A549 (cell line): ENCODE results near the gene RAB26. TPM values are rescaled to one million over a fixed set of nuclear protein-coding genes. Genes with fewer than 3 reads are reported as not detected.

Experiments
- ATAC-seq, 2 experiments: fragments of 200-7000 bp in 1 of 2; fragments of >200 bp in 1 of 2; cut with Nextera tagmentation in 1 of 2; cut with Tn5 transposase in 1 of 2; 3 replicates each; pipeline versions ENCODE4 v1.8.0 to v1.9.1; 2018 to 2020; ENCODE audit warnings: mild to moderate bottlenecking in 1 of 2, moderate library complexity in 1 of 2
- CTCF ChIA-PET: fragments of 300-600 bp; sonication (Branson Sonifier 250); formaldehyde crosslinking; extraction: SDS; loops from one replicate; lab custom pipeline; 2021; ENCODE audit warnings: antibody characterized with exemption, inconsistent platforms; lab: Yijun Ruan, JAX
- POLR2A ChIA-PET: fragments of 350-600 bp; formaldehyde crosslinking; extraction: SDS; loops from one replicate; lab custom pipeline; 2021; ENCODE audit warnings: antibody characterized with exemption, inconsistent platforms; lab: Yijun Ruan, JAX
- DNase-seq, 2 experiments: peaks; one replicate each; pipeline versions ENCODE4 v3.0.0 to v3.0.0-alpha.2; 2011 to 2016; ENCODE audit warnings: low read depth in 1 of 2, low spot score in 1 of 2
- FAIRE-seq: peaks from 2 replicates; lab custom pipeline; 2011; peaks lifted over from hg19 to GRCh38; lab: Jason Lieb, UNC
- H3K27ac ChIP-seq, 2 experiments: fragments of >200 bp; sonication (Bioruptor Twin); formaldehyde crosslinking; 3 replicates each; pipeline ENCODE4 v1.5.1; 2016 to 2017
- H3K4me1 ChIP-seq: fragments of >200 bp; sonication (Bioruptor Twin); formaldehyde crosslinking; 3 replicates; pipeline ENCODE4 v1.6.1; 2016
- H3K4me2 ChIP-seq: fragments of >200 bp; sonication (Bioruptor Twin); formaldehyde crosslinking; 3 replicates; pipeline ENCODE4 v1.6.1; 2016
- H3K4me3 ChIP-seq: fragments of >200 bp; sonication (Bioruptor Twin); formaldehyde crosslinking; 3 replicates; pipeline ENCODE4 v1.5.1; 2016
- H3K9me3 ChIP-seq: fragments of >200 bp; sonication (Bioruptor Twin); formaldehyde crosslinking; 3 replicates; pipeline ENCODE4 v1.6.1; 2016
- CBX8 ChIP-seq: fragments of 200-600 bp; sonication (generic); IDR thresholded peaks from 2 replicates; pipeline ENCODE4 v1.6.1; 2016
- CEBPB ChIP-seq, 2 experiments: fragments of >200 bp in 1 of 2; sonication (Bioruptor Twin) in 1 of 2; formaldehyde crosslinking in 1 of 2; IDR thresholded peaks; 2 replicates each; pipeline ENCODE4 v1.6.1; 2012 to 2016
- CHD4 ChIP-seq: fragments of 200-600 bp; sonication (generic); IDR thresholded peaks from 2 replicates; pipeline ENCODE4 v1.6.1; 2016; ENCODE audit warnings: antibody characterized with exemption, mild to moderate bottlenecking, borderline replicate concordance
- ELK1 ChIP-seq: fragments of 150-350 bp; IDR thresholded peaks from 2 replicates; pipeline ENCODE4 v1.6.1; 2014; ENCODE audit warnings: low read depth, mild to moderate bottlenecking, low read length
- ESRRA ChIP-seq: fragments of 150-350 bp; IDR thresholded peaks from 2 replicates; pipeline ENCODE4 v1.6.1; 2014; ENCODE audit warnings: mild to moderate bottlenecking, low read length, borderline replicate concordance
- FOSL2 ChIP-seq, 2 experiments: fragments of 450-650 bp in 1 of 2; fragments of >200 bp in 1 of 2; sonication (Bioruptor Twin) in 1 of 2; formaldehyde crosslinking; IDR thresholded peaks; 2 replicates each; pipeline versions ENCODE4 v1.5.0 to v1.6.1; 2016 to 2020; ENCODE audit warnings: mild to moderate bottlenecking in 1 of 2, moderate library complexity in 1 of 2
- HEYL ChIP-seq: fragments of 250-450 bp; sonication (Bioruptor Pico); IDR thresholded peaks from 2 replicates; pipeline ENCODE4 v1.8.0; 2021; ENCODE audit warnings: mild to moderate bottlenecking, moderate library complexity
- HOXA7 ChIP-seq: fragments of 250-450 bp; sonication (Bioruptor Pico); IDR thresholded peaks from 2 replicates; pipeline ENCODE4 v1.5.0; 2020; ENCODE audit warnings: mild to moderate bottlenecking, moderate library complexity
- JUNB ChIP-seq: fragments of >200 bp; sonication (Bioruptor Twin); formaldehyde crosslinking; IDR thresholded peaks from 2 replicates; pipeline ENCODE4 v1.6.1; 2016
- KDM1A ChIP-seq: fragments of 200-600 bp; sonication (generic); IDR thresholded peaks from 2 replicates; pipeline ENCODE4 v1.6.1; 2016; ENCODE audit warnings: low read depth, mild to moderate bottlenecking
- KDM5A ChIP-seq: fragments of 200-600 bp; sonication (generic); IDR thresholded peaks from 2 replicates; pipeline ENCODE4 v1.6.1; 2016; ENCODE audit warnings: antibody characterized with exemption, mild to moderate bottlenecking
- MAFK ChIP-seq: fragments of 450-650 bp; IDR thresholded peaks from 2 replicates; pipeline ENCODE4 v1.6.1; 2014; ENCODE audit not compliant: partially characterized antibody
- MAX ChIP-seq: IDR thresholded peaks from 2 replicates; pipeline ENCODE4 v1.6.1; 2012
- NPAS2 ChIP-seq: fragments of 250-450 bp; sonication (Bioruptor Pico); IDR thresholded peaks from 2 replicates; pipeline ENCODE4 v1.8.0; 2022; ENCODE audit warnings: mild to moderate bottlenecking, moderate library complexity, borderline replicate concordance
- NR3C1 ChIP-seq: fragments of >200 bp; sonication (Bioruptor Twin); formaldehyde crosslinking; IDR thresholded peaks from 3 replicates; pipeline ENCODE4 v1.6.1; 2017
- POLR2AphosphoS2 ChIP-seq: conservative IDR thresholded peaks from 2 replicates; pipeline ENCODE4 v1.6.1; 2012; ENCODE audit warnings: low read length, improper control_type of control experiment, inconsistent platforms
- RARB ChIP-seq: fragments of 250-450 bp; sonication (Bioruptor Pico); IDR thresholded peaks from 2 replicates; pipeline ENCODE4 v1.8.0; 2021; ENCODE audit warnings: mild to moderate bottlenecking, moderate library complexity
- RNF2 ChIP-seq: fragments of 200-600 bp; sonication (generic); IDR thresholded peaks from 2 replicates; pipeline ENCODE4 v1.6.1; 2016; ENCODE audit warnings: low read depth, mild to moderate bottlenecking, antibody characterized with exemption, moderate library complexity, borderline replicate concordance
- SMC3 ChIP-seq: fragments of >200 bp; sonication (Bioruptor Twin); formaldehyde crosslinking; IDR thresholded peaks from 3 replicates; pipeline ENCODE4 v1.6.1; 2018; ENCODE audit warnings: inconsistent platforms
- ZC3H11A ChIP-seq: fragments of 450-650 bp; IDR thresholded peaks from 2 replicates; pipeline ENCODE4 v1.6.1; 2014; ENCODE audit warnings: antibody characterized with exemption, mild to moderate bottlenecking
- ZFP36 ChIP-seq: fragments of 450-650 bp; IDR thresholded peaks from 2 replicates; pipeline ENCODE4 v1.6.1; 2014; ENCODE audit warnings: borderline replicate concordance; ENCODE audit not compliant: partially characterized antibody
- ZNF302 ChIP-seq: fragments of 250-450 bp; sonication (Bioruptor Pico); IDR thresholded peaks from 2 replicates; pipeline ENCODE4 v1.9.0; 2021; ENCODE audit warnings: inconsistent platforms, mild to moderate bottlenecking, moderate library complexity
- ZSCAN20 ChIP-seq: fragments of 250-450 bp; sonication (Bioruptor Pico); IDR thresholded peaks from 2 replicates; pipeline ENCODE4 v1.8.0; 2022; ENCODE audit warnings: mild to moderate bottlenecking, moderate library complexity
- WGBS: methylation state at CpG from one replicate; pipeline ENCODE4 v1.1.6; 2017; ENCODE audit errors: missing lambda C conversion rate; 5-methylcytosine and 5-hydroxymethylcytosine counted together
- polyA plus RNA-seq, 4 experiments: library from polyadenylated mRNA; depleted of rRNA in 3 of 4; stranded (reverse); fragments of >200 nt; fragmentation: RNase III in 1 of 4; extraction: RNeasy Plus Mini Kit Qiagen cat#74134 plus additional on column Dnase treatment in 1 of 4; gene quantifications; 2 replicates in 3 of 4; 3 replicates in 1 of 4; pipeline ENCODE4 v1.2.3, GENCODE V29; 2011 to 2017
- TF ChIP-seq, protein P1 (sequence below): fragments of 200-600 bp; sonication (generic); IDR thresholded peaks from 2 replicates; pipeline ENCODE4 v1.6.1; 2016; ENCODE audit warnings: antibody characterized with exemption, mild to moderate bottlenecking, moderate library complexity
- TF ChIP-seq, protein P2 (sequence below): fragments of 250-450 bp; sonication (Bioruptor Pico); IDR thresholded peaks from 2 replicates; pipeline ENCODE4 v1.5.0; 2021; ENCODE audit warnings: mild to moderate bottlenecking, moderate library complexity, borderline replicate concordance
- TF ChIP-seq, protein P3 (sequence below): IDR thresholded peaks from 2 replicates; pipeline ENCODE4 v1.6.1; 2012; ENCODE audit warnings: low read depth, borderline replicate concordance

RAB26 gene
- polyA plus RNA-seq, 2 of the 4 experiments (the other 2 are of a cell fraction), result 6.7 TPM

DNA sequence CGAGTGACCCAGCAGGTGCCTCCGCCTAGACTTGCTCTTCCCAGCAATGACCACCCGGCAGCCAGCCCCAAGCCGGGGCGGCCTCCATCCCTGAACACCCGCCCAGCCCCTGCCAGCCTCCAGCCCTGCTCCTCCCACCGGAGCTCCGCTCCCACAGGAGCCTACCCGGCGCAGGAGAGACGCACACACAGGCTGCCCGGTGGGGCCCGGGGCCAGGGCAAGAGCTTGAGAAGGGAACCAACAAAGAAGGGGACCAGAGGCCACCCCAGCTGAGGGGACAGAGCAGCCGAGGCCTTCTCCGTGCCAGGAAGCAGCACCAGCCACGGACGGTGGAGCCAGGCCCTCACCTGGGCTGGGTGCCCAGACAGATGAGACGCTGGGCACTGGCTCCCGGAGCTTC is 26.6 kb upstream of the RAB26 start:
- ChIA-PET POLR2A (interaction anchor here (1.0 to 1.6 kb wide), 2 partner anchors 34 to 74 kb away, joined by 3 to 6 read pairs; partner anchors contain the start of genes NTHL1, TRAF7 and TSC2), CTCF (interaction anchor here (1.4 to 2.2 kb wide), 2 partner anchors 19 to 117 kb away, joined by 5 to 14 read pairs; no protein-coding TSS in a partner anchor)
- WGBS, result 95% methylated on average over 3 of the region's 19 CpGs
- Histone ChIP-seq H3K27ac (no peak overlapping the region), H3K9me3 (no peaks in the 10 kb centered on the region), H3K4me3 (no peak overlapping the region), H3K4me1 (0 out of 3 replicates have a peak, but pooled peaks cover 3% of the 10 kb centered on the region), H3K4me2 (no peak overlapping the region)
- DNase-seq (no peak), ATAC-seq (peak in 1 of 2 experiments; percentile 28; a peak in 4 of 6 replicates), FAIRE-seq (no peak)
- TF ChIP-seq CHD4, result no peak
- no peak for TF ChIP-seq HEYL
- no peak for TF ChIP-seq NR3C1
- no peak for TF ChIP-seq HOXA7 (CRISPR knock-in tag)
- TF ChIP-seq, protein P1, sequence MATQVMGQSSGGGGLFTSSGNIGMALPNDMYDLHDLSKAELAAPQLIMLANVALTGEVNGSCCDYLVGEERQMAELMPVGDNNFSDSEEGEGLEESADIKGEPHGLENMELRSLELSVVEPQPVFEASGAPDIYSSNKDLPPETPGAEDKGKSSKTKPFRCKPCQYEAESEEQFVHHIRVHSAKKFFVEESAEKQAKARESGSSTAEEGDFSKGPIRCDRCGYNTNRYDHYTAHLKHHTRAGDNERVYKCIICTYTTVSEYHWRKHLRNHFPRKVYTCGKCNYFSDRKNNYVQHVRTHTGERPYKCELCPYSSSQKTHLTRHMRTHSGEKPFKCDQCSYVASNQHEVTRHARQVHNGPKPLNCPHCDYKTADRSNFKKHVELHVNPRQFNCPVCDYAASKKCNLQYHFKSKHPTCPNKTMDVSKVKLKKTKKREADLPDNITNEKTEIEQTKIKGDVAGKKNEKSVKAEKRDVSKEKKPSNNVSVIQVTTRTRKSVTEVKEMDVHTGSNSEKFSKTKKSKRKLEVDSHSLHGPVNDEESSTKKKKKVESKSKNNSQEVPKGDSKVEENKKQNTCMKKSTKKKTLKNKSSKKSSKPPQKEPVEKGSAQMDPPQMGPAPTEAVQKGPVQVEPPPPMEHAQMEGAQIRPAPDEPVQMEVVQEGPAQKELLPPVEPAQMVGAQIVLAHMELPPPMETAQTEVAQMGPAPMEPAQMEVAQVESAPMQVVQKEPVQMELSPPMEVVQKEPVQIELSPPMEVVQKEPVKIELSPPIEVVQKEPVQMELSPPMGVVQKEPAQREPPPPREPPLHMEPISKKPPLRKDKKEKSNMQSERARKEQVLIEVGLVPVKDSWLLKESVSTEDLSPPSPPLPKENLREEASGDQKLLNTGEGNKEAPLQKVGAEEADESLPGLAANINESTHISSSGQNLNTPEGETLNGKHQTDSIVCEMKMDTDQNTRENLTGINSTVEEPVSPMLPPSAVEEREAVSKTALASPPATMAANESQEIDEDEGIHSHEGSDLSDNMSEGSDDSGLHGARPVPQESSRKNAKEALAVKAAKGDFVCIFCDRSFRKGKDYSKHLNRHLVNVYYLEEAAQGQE, result no peak
- TF ChIP-seq JUNB, result no peak
- TF ChIP-seq CEBPB (IDR thresholded peaks at IDR 0.05), result no peak
- no peak for TF ChIP-seq ZC3H11A
- TF ChIP-seq RARB, result no peak
- no peak for TF ChIP-seq KDM5A
- TF ChIP-seq FOSL2 (IDR thresholded peaks at IDR 0.05), result no peak
- TF ChIP-seq FOSL2 (CRISPR knock-in tag; IDR thresholded peaks at IDR 0.05), result no peak
- no peak for TF ChIP-seq ZNF302
- no peak for TF ChIP-seq CBX8
- no peak for TF ChIP-seq NPAS2 (CRISPR knock-in tag)

- Histone ChIP-seq H3K27ac (no peak overlapping the region), H3K4me2 (no peak overlapping the region), H3K9me3 (no peaks in the 10 kb centered on the region), H3K4me1 (peaks cover 7% of the 10 kb centered on the region; the same call in 1 of the 3 replicates), H3K4me3 (no peak overlapping the region)
- no peak for DNase-seq
- ChIA-PET POLR2A (interaction anchor here (1.0 kb wide), 1 partner anchor 75 kb away, joined by 3 read pairs; the partner anchor contains the start of genes NTHL1 and TSC2), CTCF (interaction anchor here (1.4 to 2.2 kb wide), 2 partner anchors 18 to 118 kb away, joined by 5 to 14 read pairs; no protein-coding TSS in a partner anchor)
- TF ChIP-seq KDM1A (no peak), ELK1 (no peak), MAX (no peak), ESRRA (no peak), POLR2AphosphoS2 (no peak), RARB (no peak), NR3C1 (no peak), MAFK (no peak), RNF2 (no peak), HEYL (no peak), SMC3 (no peak), ZSCAN20 (no peak), ZFP36 (no peak)
- TF ChIP-seq, protein P2, sequence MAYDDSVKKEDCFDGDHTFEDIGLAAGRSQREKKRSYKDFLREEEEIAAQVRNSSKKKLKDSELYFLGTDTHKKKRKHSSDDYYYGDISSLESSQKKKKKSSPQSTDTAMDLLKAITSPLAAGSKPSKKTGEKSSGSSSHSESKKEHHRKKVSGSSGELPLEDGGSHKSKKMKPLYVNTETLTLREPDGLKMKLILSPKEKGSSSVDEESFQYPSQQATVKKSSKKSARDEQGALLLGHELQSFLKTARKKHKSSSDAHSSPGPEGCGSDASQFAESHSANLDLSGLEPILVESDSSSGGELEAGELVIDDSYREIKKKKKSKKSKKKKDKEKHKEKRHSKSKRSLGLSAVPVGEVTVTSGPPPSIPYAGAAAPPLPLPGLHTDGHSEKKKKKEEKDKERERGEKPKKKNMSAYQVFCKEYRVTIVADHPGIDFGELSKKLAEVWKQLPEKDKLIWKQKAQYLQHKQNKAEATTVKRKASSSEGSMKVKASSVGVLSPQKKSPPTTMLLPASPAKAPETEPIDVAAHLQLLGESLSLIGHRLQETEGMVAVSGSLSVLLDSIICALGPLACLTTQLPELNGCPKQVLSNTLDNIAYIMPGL, result no peak
- TF ChIP-seq, protein P3, sequence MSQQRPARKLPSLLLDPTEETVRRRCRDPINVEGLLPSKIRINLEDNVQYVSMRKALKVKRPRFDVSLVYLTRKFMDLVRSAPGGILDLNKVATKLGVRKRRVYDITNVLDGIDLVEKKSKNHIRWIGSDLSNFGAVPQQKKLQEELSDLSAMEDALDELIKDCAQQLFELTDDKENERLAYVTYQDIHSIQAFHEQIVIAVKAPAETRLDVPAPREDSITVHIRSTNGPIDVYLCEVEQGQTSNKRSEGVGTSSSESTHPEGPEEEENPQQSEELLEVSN, result no peak
- TF ChIP-seq, protein P1, result no peak
- no peak for ATAC-seq
- no peak for FAIRE-seq
- WGBS, result 89% methylated on average over 9 of the region's 17 CpGs
Observed at GRCh38 chr16:2122429-2122828, 26.0 kb upstream of the RAB26 start.
